ENCODE data around the gene GATAD2B.

The GATAD2B gene

DNA sequence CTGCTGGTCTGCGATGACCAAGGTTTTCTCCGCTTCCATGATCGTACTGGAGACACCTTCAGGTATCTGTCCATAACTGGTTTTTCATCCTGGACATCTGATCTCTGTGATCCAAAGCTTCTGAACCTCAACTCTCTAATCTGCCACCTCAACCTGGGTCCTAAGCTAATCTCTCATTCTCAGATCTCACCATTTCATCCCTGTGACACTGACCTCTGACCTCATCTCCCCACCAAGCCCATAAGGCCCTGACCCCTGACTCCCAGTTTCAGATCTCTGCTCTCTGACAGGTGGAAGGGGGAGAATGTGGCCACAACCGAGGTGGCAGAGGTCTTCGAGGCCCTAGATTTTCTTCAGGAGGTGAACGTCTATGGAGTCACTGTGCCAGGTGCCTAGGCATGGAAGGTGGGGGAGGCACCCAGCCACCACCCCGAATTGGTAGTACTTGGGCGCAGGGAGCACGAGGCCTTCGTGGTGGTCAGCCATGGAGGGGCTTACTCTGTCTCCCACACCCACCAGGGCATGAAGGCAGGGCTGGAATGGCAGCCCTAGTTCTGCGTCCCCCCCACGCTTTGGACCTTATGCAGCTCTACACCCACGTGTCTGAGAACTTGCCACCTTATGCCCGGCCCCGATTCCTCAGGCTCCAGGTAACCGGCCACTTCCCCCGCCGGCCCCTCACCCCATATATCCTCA, 143.8 kb downstream of the GATAD2B start:
- Histone ChIP-seq H3K36me3 (ENCODE audit: control insufficient read depth in 2 of 2, insufficient read depth in 1 of 2, low read length in 2 of 2) (peaks cover 0 to 12% of the 10 kb centered on the region in 2 experiments; a peak in 1 of 3 replicates), H3K27ac (ENCODE audit: extremely low read depth, low read depth, low read length) (no peak overlapping the region), H3K9me3 (ENCODE audit: control insufficient read depth, insufficient read depth, low read depth, low read length) (no peaks in the 10 kb centered on the region), H3K4me1 (ENCODE audit: control insufficient read depth, insufficient read depth, low read length) (peaks cover 8% of the 10 kb centered on the region), H3K4me3 (ENCODE audit: low read depth, low read length) (no peak overlapping the region)
- ChIA-PET CTCF (interaction anchor here (0.8 kb wide), 1 partner anchor 18 kb away, joined by 3 read pairs; no protein-coding TSS in a partner anchor), POLR2A (no interaction called here)
- TF ChIP-seq ZIC2 (tag by site-specific recombination; IDR thresholded peaks at IDR 0.05) = no peak
- TF ChIP-seq, protein P1, sequence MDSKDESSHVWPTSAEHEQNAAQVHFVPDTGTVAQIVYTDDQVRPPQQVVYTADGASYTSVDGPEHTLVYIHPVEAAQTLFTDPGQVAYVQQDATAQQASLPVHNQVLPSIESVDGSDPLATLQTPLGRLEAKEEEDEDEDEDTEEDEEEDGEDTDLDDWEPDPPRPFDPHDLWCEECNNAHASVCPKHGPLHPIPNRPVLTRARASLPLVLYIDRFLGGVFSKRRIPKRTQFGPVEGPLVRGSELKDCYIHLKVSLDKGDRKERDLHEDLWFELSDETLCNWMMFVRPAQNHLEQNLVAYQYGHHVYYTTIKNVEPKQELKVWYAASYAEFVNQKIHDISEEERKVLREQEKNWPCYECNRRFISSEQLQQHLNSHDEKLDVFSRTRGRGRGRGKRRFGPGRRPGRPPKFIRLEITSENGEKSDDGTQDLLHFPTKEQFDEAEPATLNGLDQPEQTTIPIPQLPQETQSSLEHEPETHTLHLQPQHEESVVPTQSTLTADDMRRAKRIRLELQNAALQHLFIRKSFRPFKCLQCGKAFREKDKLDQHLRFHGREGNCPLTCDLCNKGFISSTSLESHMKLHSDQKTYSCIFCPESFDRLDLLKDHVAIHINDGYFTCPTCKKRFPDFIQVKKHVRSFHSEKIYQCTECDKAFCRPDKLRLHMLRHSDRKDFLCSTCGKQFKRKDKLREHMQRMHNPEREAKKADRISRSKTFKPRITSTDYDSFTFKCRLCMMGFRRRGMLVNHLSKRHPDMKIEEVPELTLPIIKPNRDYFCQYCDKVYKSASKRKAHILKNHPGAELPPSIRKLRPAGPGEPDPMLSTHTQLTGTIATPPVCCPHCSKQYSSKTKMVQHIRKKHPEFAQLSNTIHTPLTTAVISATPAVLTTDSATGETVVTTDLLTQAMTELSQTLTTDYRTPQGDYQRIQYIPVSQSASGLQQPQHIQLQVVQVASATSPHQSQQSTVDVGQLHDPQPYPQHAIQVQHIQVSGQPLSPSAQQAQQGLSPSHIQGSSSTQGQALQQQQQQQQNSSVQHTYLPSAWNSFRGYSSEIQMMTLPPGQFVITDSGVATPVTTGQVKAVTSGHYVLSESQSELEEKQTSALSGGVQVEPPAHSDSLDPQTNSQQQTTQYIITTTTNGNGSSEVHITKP (tag by site-specific recombination; IDR thresholded peaks at IDR 0.05) = no peak
- 0 out of 2 replicates have a peak, but pooled peaks have one; percentile 44 for TF ChIP-seq BCL11B (tag by site-specific recombination; IDR thresholded peaks at IDR 0.05; ENCODE audit: low read depth)

DNA sequence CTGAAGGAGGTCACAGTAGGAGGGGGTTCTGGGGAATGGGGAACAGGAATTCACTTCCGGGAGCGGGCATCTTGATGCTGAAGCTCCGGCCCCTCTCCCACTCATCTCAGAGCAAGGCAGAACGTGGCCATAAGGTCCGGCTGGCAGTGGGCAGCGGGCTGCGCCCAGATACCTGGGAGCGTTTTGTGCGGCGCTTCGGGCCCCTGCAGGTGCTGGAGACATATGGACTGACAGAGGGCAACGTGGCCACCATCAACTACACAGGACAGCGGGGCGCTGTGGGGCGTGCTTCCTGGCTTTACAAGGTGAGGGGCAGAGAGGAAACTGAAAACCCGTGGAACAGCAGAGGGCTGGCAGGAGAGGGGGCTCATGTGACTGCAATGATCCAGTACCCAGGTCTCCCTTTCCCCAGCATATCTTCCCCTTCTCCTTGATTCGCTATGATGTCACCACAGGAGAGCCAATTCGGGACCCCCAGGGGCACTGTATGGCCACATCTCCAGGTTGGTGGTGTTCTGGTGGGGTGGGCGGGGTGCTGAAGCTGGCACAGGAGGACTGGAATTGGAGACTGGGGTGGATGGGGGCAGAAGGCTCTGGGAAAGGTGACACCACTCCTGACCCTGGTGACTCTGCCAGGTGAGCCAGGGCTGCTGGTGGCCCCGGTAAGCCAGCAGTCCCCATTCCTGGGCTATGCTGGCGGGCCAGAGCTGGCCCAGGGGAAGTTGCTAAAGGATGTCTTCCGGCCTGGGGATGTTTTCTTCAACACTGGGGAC, 144.5 kb downstream of the GATAD2B start:
- peaks cover 8% of the 10 kb centered on the region for H3K4me1 ChIP-seq (ENCODE audit: control insufficient read depth, insufficient read depth, low read length)
- TF ChIP-seq, protein P2, sequence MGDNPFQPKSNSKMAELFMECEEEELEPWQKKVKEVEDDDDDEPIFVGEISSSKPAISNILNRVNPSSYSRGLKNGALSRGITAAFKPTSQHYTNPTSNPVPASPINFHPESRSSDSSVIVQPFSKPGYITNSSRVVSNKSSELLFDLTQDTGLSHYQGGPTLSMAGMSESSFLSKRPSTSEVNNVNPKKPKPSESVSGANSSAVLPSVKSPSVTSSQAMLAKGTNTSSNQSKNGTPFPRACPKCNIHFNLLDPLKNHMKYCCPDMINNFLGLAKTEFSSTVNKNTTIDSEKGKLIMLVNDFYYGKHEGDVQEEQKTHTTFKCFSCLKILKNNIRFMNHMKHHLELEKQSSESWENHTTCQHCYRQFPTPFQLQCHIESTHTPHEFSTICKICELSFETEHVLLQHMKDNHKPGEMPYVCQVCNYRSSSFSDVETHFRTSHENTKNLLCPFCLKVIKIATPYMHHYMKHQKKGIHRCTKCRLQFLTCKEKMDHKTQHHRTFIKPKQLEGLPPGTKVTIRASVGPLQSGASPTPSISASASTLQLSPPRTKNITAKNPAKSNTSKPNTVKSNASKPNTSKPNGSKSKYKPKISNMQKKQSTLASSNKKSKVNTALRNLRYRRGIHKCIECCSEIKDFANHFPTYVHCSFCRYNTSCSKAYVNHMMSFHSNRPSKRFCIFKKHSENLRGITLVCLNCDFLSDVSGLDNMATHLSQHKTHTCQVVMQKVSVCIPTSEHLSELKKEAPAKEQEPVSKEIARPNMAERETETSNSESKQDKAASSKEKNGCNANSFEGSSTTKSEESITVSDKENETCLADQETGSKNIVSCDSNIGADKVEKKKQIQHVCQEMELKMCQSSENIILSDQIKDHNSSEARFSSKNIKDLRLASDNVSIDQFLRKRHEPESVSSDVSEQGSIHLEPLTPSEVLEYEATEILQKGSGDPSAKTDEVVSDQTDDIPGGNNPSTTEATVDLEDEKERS (tag by site-specific recombination; IDR thresholded peaks at IDR 0.05) = no peak
- TF ChIP-seq GLIS2 (tag by site-specific recombination; IDR thresholded peaks at IDR 0.05) = peak; percentile 60
- TF ChIP-seq ZBTB21 (tag by site-specific recombination; IDR thresholded peaks at IDR 0.05) = no peak
- POLR2A ChIA-PET = no interaction called here
- no peaks in the 10 kb centered on the region for H3K9me3 ChIP-seq (ENCODE audit: control insufficient read depth, insufficient read depth, low read depth, low read length)
- peaks cover 0 to 19% of the 10 kb centered on the region in 2 experiments; a peak in 1 of 3 replicates for H3K36me3 ChIP-seq (ENCODE audit: control insufficient read depth in 2 of 2, insufficient read depth in 1 of 2, low read length in 2 of 2)
- H3K27ac ChIP-seq (ENCODE audit: extremely low read depth, low read depth, low read length) = no peak overlapping the region
- CTCF ChIA-PET = no interaction called here
- H3K4me3 ChIP-seq (ENCODE audit: low read depth, low read length) = no peak overlapping the region

DNA sequence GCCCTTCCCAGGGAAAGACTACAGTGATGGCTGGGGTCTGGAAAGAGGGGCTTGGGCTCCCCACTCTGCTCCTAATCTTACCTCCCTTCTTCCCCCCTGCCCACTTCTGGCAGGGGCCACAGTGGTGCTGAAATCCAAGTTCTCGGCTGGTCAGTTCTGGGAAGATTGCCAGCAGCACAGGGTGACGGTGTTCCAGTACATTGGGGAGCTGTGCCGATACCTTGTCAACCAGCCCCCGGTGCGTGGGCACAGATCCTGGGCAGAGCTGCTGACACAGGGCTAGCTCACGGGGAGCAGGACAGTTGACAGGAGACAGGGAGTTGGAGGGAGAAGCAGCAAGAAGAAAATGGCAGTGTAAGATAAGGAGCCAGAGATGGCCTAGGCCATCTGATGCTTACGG, 145.1 kb downstream of the GATAD2B start:
- Histone ChIP-seq H3K4me3 (ENCODE audit: low read depth, low read length) (no peak overlapping the region), H3K27ac (ENCODE audit: extremely low read depth, low read depth, low read length) (no peak overlapping the region), H3K4me1 (ENCODE audit: control insufficient read depth, insufficient read depth, low read length) (peaks cover 8% of the 10 kb centered on the region), H3K36me3 (ENCODE audit: control insufficient read depth in 2 of 2, insufficient read depth in 1 of 2, low read length in 2 of 2) (peaks cover 0 to 25% of the 10 kb centered on the region in 2 experiments; a peak in 1 of 3 replicates), H3K9me3 (ENCODE audit: control insufficient read depth, insufficient read depth, low read depth, low read length) (no peaks in the 10 kb centered on the region)
- CTCF ChIA-PET = interaction anchor here (0.5 to 2.7 kb wide), 2 partner anchors 19 to 209 kb away, joined by 3 to 12 read pairs; partner anchors contain the start of gene RAB13
- peak; percentile 74 for TF ChIP-seq ZFHX2 (tag by site-specific recombination; conservative IDR thresholded peaks at IDR 0.05)
- no peak for TF ChIP-seq ZNF701 (tag by site-specific recombination; IDR thresholded peaks at IDR 0.05)
- peak; percentile 62 for TF ChIP-seq EGR2 (tag by site-specific recombination; IDR thresholded peaks at IDR 0.05; ENCODE audit: low read depth)
- TF ChIP-seq ZIC2 (tag by site-specific recombination; IDR thresholded peaks at IDR 0.05) = peak; percentile 30; the same call in 1 of the 2 replicates
- TF ChIP-seq ZNF76 (tag by site-specific recombination; IDR thresholded peaks at IDR 0.05; ENCODE audit: borderline replicate concordance, low read depth) = no peak
- no peak for TF ChIP-seq ZNF549 (tag by site-specific recombination; IDR thresholded peaks at IDR 0.05)
- no peak for TF ChIP-seq IKZF3 (tag by site-specific recombination; IDR thresholded peaks at IDR 0.05)
- TF ChIP-seq ZBTB17 (tag by site-specific recombination; IDR thresholded peaks at IDR 0.05) = no peak
- TF ChIP-seq, protein P2 (tag by site-specific recombination; IDR thresholded peaks at IDR 0.05) = no peak
- POLR2A ChIA-PET = no interaction called here
